GM12865 (cell line): ENCODE data around the gene ZNF774.
A peak's percentile ranks its signal among the peaks of the same experiment; 100 is the strongest.

Source experiments
- DNase-seq: peaks from one replicate; pipeline ENCODE4 v3.0.0; 2010; ENCODE audit warnings: low read depth
- H3K4me3 ChIP-seq: 2 replicates; pipeline ENCODE4 v1.5.1; 2011; ENCODE audit warnings: mild to moderate bottlenecking, low read depth, low read length, control low read depth
- TF ChIP-seq, protein P1 (sequence below): IDR thresholded peaks from 2 replicates; pipeline ENCODE4 v1.5.1; 2011; ENCODE audit warnings: low read length, control low read depth, low read depth, inconsistent platforms; ENCODE audit not compliant: insufficient read depth; ENCODE audit errors: missing control alignments

Gene ZNF774

DNA sequence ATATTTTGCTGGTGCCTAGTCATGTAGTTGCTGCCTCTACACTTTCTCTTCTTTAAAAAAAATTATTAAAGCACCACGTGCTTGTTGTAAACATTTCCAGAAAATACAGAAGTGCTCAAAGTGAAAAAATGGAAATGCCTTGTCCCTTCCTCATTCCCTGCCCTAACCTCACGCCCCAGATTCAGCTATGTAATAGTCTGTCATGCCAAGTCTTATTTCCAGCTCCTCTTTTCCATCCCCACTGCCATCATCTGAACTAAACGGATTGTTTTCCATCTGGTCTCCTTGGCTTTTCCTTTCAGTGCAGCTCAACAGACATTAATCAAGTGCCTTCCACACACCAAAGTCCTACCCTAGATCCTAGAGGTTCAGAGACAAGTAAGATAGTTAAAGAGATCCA lies 15.5 kb downstream of the ZNF774 start:
- no peak overlapping the region for H3K4me3 ChIP-seq
- DNase-seq = no peak
- TF ChIP-seq, protein P1, sequence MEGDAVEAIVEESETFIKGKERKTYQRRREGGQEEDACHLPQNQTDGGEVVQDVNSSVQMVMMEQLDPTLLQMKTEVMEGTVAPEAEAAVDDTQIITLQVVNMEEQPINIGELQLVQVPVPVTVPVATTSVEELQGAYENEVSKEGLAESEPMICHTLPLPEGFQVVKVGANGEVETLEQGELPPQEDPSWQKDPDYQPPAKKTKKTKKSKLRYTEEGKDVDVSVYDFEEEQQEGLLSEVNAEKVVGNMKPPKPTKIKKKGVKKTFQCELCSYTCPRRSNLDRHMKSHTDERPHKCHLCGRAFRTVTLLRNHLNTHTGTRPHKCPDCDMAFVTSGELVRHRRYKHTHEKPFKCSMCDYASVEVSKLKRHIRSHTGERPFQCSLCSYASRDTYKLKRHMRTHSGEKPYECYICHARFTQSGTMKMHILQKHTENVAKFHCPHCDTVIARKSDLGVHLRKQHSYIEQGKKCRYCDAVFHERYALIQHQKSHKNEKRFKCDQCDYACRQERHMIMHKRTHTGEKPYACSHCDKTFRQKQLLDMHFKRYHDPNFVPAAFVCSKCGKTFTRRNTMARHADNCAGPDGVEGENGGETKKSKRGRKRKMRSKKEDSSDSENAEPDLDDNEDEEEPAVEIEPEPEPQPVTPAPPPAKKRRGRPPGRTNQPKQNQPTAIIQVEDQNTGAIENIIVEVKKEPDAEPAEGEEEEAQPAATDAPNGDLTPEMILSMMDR = no peak

DNA sequence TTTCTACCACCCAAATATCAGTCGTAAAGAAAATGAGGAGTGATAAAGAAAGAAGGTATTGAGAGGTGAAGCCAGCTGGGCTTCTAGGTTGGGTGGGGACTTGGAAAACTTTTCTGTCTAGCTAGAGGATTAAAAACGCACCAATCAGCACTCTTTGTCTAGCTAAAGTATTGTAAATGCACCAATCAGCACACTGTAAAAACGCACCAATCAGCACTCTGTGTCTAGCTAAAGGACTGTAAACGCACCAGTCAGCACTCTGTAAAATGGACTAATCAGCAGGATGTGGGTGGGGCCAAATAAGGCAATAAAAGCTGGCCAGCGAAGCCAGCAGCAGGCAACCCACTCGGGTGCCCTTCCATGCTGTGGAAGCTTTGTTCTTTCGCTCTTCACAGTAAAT lies 23.0 kb downstream of the ZNF774 start:
- TF ChIP-seq, protein P1 = no peak
- no peak for DNase-seq

DNA sequence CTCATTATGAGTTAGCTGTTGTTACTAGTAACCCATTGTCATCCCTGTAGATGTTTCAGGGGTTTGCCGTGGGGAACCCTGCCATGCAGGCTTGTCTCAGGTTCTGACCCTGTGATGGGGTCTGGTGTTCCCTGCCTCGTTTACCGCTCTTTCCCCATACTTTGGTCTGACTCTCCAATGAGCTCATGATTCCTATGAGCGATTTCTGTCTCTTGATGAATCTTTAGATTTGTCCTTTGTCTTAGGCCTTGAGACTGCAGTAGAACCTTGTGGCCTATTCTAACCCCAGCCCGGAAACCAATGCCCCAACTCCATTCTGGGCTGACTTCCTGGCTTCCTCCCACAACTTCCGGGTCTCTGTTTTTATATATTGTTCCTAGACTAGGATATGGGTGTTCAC lies 24.7 kb downstream of the ZNF774 start:
- peak; percentile 52 for DNase-seq
- no peak overlapping the region for H3K4me3 ChIP-seq
- TF ChIP-seq, protein P1 = no peak

More for the DNA sequence above, 23.0 kb downstream of the ZNF774 start:
- H3K4me3 ChIP-seq = no peak overlapping the region

DNA sequence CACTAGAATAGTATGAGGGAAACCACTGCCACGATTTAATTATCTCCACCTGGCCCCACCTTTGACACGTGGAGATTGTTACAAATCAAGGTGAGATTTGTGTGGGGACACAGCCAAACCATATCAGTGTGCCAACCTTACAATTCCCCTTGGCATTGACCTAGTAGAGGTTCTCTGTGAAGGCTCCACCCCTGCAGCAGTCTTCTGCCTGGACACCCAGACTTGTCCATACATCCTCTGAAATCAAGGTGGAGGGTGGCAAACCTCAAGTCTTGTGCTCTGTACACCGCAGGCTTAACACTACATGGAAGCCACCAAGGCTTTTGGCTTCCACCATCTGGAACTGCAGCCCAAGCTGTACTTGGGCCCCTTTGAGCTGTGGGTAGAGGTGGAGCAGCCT lies 27.2 kb downstream of the ZNF774 start:
- no peak overlapping the region for H3K4me3 ChIP-seq
- TF ChIP-seq, protein P1 = no peak
- no peak for DNase-seq

DNA sequence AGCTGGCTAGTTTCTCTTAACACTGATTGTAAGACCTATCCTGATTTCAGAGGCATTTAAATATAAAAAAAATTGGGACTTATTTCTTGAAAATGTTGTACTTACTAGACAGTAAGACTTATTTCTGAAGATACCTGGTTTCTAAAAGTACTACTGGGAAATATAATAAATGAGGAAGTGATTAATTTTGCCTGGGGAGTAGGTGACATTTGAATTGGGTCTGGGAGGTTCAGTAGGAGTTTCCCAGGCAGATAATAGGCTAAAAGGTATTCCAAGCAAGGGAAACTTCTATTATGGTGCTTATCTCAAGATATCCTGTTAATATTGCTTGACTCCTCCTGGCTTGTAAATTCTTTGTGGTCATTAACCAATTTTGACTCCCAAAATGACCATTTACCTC lies 29.4 kb downstream of the ZNF774 start:
- DNase-seq = no peak
- no peak overlapping the region for H3K4me3 ChIP-seq
- TF ChIP-seq, protein P1 = no peak

DNA sequence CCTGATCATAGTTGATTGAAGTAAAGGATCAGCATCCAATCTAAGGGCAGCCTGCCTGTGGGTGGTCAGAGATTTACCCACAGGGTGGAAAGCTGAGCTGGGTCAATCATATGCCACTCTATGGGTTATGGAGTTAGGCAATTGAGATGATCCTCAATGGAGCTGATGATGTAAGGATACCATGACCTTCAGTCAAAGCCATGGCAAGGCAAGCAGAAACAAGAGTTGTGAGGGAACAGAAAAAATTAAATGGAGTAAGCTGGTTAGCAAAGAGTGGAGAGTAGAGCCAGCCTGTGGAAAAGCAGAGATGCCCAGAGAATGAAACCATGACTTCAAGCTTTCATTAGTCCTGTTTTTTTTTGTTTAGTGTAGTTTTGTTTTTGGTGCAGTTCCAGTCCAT lies 30.2 kb downstream of the ZNF774 start:
- no peak for DNase-seq
- H3K4me3 ChIP-seq = no peak overlapping the region
- TF ChIP-seq, protein P1 = no peak

DNA sequence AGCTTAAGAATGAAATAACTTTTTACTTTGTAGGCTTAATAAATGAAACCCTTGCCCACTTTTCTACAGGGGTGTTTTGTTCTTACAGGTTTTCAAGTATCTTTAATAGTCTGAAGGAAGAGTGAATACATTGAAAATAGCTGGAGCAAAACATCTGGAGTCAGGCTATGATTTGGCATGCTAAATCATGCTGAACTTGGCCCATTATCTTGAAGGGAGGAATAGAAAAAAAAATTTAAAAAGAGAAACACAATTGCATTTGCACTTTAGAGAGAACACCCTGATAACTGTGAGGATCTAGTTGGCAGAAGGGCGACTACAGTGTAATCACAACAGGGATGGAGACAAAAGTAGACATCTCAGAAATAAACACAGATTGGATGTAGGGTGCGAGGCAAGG lies 34.1 kb downstream of the ZNF774 start:
- H3K4me3 ChIP-seq = no peak overlapping the region
- DNase-seq = no peak
- TF ChIP-seq, protein P1 = no peak
